ENCODE results near the gene EML4.
"Not testable (repeated sequence)": the region's sequence is repeated elsewhere in the genome, so short reads cannot be mapped to it uniquely, and the experiment has no call there.

Gene EML4, protein sequence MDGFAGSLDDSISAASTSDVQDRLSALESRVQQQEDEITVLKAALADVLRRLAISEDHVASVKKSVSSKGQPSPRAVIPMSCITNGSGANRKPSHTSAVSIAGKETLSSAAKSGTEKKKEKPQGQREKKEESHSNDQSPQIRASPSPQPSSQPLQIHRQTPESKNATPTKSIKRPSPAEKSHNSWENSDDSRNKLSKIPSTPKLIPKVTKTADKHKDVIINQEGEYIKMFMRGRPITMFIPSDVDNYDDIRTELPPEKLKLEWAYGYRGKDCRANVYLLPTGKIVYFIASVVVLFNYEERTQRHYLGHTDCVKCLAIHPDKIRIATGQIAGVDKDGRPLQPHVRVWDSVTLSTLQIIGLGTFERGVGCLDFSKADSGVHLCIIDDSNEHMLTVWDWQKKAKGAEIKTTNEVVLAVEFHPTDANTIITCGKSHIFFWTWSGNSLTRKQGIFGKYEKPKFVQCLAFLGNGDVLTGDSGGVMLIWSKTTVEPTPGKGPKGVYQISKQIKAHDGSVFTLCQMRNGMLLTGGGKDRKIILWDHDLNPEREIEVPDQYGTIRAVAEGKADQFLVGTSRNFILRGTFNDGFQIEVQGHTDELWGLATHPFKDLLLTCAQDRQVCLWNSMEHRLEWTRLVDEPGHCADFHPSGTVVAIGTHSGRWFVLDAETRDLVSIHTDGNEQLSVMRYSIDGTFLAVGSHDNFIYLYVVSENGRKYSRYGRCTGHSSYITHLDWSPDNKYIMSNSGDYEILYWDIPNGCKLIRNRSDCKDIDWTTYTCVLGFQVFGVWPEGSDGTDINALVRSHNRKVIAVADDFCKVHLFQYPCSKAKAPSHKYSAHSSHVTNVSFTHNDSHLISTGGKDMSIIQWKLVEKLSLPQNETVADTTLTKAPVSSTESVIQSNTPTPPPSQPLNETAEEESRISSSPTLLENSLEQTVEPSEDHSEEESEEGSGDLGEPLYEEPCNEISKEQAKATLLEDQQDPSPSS
- total RNA-seq: 140 to 493 (median 356) reads per million in 9 experiments

DNA sequence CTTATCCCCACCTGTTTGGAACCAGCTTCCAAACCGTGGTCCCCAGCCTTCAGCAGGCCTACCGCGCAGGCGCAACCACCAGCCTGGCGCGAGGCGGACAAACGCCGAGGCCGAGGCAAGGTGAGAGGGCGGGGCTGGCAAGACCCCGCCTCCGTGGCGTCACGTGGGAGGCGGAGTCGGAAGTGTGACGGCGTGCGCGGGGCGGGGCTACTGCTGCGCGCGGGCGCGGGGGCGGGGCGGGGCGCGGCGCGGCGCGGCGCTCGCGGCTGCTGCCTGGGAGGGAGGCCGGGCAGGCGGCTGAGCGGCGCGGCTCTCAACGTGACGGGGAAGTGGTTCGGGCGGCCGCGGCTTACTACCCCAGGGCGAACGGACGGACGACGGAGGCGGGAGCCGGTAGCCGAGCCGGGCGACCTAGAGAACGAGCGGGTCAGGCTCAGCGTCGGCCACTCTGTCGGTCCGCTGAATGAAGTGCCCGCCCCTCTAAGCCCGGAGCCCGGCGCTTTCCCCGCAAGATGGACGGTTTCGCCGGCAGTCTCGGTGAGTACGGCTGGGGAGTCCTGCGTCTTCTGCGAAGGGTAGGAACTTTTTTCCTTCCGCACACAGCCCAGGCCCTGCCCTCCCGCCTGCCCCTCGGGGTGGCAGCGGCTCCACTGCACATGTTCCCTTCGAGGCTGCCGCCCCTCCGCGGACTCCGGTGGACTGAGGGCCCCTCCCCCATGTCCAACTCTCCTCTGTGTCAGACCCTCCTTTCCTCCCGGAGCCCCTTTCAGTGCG is at the start of gene EML4:
EML4 (plus strand) TSS at position 254 of the 774 bp plus-strand sequence; CDS start at position 513, 259 bp downstream.
- Mint-ChIP-seq H3K36me3 (ENCODE audit: insufficient read depth) (peaks cover 16% of the 10 kb centered on the region), H3K4me3 (no peak within 1 kb of the TSS), H3K4me1 (ENCODE audit: low read depth in 2 of 2) (peaks cover 9 to 22% of the 10 kb centered on the region in 2 donors), H3K9me3 (no peaks in the 10 kb centered on the region), H3K27me3 (no peaks in the 10 kb centered on the region), H3K27ac (no peak within 1 kb of the TSS)
- ATAC-seq (replicated peaks) (peak; percentile 87), DNase-seq (peak; percentile 88 to 94 (median 94))

DNA sequence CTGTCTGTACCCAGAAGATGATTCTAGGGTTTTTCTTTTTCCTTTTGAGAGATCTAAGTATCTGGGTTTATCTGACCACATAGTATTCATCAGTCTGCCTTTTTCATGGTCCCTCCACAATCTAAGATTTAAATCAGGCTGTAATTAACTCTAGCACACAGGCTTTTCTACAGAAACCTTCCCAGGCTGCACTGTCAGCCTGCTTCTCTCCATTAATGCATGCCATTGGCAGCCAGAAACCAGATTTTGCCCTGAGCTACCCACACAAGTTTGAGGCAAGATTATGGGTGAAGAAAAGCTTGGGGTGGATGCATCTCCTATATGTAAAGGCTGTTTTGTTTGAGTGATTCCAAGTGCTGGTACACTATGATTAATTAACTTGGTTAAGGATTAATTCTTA is 45.7 kb upstream of the EML4 start:
- peaks cover 0 to 2% of the 10 kb centered on the region in 2 donors for H3K9me3 Mint-ChIP-seq
- H3K36me3 Mint-ChIP-seq (ENCODE audit: insufficient read depth): peaks cover 4% of the 10 kb centered on the region
- DNase-seq (no peak), ATAC-seq (replicated peaks) (no peak)
- peaks cover 38 to 52% of the 10 kb centered on the region in 2 donors for H3K4me1 Mint-ChIP-seq (ENCODE audit: low read depth in 2 of 2)
- H3K27ac Mint-ChIP-seq: peak overlapping the region; percentile 54 to 60
- H3K27me3 Mint-ChIP-seq: no peaks in the 10 kb centered on the region
- peak overlapping the region; percentile 30 to 50 for H3K4me3 Mint-ChIP-seq

DNA sequence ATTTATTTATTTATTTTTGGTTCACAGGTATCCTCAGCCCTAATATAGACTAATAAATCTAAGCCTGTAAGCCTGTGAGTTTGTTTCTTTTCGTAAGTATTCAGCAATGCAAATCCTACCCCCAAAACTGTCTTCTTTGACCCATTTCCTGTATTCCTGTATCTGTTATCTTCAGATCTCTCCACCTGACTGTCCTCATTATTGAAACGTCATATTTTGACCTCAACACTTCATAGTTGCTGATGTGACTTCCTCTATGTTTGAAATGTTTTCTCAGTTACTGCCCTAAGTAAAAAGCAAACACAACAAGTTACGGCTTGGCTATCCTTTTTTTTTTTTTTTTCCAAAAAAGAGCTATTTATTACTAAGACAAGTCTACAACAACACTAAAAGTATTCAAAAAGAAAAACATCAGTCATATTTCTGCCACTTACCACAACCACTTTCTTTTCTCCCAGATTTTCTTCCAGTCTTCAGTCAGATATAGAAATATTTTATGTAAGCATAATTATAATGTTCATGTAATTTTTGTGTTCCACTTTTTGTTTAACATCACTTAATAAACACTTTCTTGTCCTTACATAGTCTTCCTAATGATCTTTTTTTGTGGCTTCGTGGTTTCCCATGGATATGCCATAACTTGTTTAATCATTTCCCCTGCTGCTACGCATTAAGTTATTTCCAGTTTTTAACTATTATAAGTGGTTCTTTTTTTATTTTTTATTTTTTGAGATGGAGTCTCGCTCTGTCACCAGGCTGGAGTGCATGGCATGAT is 45.0 kb upstream of the EML4 start:
- peak overlapping the region; percentile 30 to 66 for H3K4me3 Mint-ChIP-seq
- ATAC-seq (replicated peaks): peak; percentile 87

DNA sequence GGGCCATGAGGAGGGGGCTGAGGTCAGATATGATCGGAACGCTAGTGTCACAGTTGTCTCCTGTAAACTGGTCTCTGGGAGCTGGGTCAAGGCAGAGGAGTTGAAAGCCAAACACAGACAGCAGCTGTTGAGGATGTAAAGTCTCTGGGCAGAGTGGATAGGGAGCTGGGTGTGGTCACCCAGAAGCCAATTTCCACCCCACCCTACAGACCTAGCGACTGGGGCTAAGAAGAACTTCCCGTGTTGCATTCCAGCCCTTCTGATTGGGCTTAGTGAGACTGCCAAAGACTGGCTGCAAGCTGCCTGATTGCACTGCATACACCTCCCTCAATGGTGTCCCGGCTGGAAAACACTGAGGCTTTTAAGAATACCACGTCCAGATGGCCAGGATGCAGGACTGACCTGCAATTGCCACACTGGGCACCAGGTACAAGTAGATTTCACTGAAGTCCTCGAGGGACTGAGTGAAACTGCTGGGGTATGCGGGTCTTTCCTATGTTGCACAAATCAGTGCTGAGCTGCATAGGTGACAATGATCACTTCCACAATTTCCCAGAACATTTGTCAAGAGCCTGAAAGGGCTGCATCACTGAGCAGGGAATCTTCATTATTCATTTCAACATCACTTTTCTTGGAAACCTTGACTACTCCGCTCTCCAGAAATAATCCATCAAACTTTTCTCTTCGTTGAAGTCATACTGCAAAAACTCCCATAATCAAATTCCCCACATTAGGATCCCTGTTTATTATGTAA is 43.1 kb upstream of the EML4 start:
- DNase-seq (no peak), ATAC-seq (replicated peaks) (no peak)
- H3K36me3 Mint-ChIP-seq (ENCODE audit: insufficient read depth): peaks cover 8% of the 10 kb centered on the region
- H3K4me3 Mint-ChIP-seq: peak overlapping the region; percentile 78 to 82
- H3K27ac Mint-ChIP-seq: peak overlapping the region; percentile 60 to 96
- H3K27me3 Mint-ChIP-seq: no peaks in the 10 kb centered on the region
- H3K9me3 Mint-ChIP-seq: peaks cover 0 to 2% of the 10 kb centered on the region in 2 donors
- H3K4me1 Mint-ChIP-seq (ENCODE audit: low read depth in 2 of 2): peaks cover 55 to 74% of the 10 kb centered on the region in 2 donors

More for the DNA sequence above, 45.0 kb upstream of the EML4 start:
- peak overlapping the region; percentile 54 to 60 for H3K27ac Mint-ChIP-seq
- H3K9me3 Mint-ChIP-seq: peaks cover 0 to 2% of the 10 kb centered on the region in 2 donors
- peak in 1 of 3 experiments; percentile 19 for DNase-seq
- H3K27me3 Mint-ChIP-seq: no peaks in the 10 kb centered on the region
- H3K4me1 Mint-ChIP-seq (ENCODE audit: low read depth in 2 of 2): peaks cover 42 to 56% of the 10 kb centered on the region in 2 donors
- peaks cover 6% of the 10 kb centered on the region for H3K36me3 Mint-ChIP-seq (ENCODE audit: insufficient read depth)

DNA sequence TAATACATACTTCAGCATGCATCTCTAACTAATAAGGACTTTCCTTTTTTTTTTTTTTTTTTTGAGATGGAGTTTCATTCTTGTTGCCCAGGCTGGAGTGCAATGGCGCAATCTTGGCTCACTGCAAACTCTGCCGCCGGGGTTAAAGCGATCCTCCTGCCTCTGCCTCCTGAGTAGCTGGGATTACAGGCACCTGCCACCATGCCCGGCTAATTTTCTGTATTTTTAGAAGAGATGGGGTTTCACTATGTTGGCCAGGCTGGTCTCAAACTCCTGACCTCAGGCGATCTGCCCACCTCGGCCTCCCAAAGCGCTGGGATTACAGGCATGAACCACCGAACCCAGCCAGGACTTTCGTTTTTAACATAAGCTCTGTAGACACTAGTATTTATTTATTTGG is 42.3 kb upstream of the EML4 start:
- DNase-seq; H3K27me3 Mint-ChIP-seq; H3K36me3 Mint-ChIP-seq (ENCODE audit: insufficient read depth); H3K9me3 Mint-ChIP-seq; ATAC-seq (replicated peaks): not testable (repeated sequence)
- Mint-ChIP-seq H3K27ac (peak overlapping the region; percentile 60 to 96), H3K4me3 (peak overlapping the region; percentile 78 to 82), H3K4me1 (ENCODE audit: low read depth in 2 of 2) (peaks cover 57 to 82% of the 10 kb centered on the region in 2 donors)

DNA sequence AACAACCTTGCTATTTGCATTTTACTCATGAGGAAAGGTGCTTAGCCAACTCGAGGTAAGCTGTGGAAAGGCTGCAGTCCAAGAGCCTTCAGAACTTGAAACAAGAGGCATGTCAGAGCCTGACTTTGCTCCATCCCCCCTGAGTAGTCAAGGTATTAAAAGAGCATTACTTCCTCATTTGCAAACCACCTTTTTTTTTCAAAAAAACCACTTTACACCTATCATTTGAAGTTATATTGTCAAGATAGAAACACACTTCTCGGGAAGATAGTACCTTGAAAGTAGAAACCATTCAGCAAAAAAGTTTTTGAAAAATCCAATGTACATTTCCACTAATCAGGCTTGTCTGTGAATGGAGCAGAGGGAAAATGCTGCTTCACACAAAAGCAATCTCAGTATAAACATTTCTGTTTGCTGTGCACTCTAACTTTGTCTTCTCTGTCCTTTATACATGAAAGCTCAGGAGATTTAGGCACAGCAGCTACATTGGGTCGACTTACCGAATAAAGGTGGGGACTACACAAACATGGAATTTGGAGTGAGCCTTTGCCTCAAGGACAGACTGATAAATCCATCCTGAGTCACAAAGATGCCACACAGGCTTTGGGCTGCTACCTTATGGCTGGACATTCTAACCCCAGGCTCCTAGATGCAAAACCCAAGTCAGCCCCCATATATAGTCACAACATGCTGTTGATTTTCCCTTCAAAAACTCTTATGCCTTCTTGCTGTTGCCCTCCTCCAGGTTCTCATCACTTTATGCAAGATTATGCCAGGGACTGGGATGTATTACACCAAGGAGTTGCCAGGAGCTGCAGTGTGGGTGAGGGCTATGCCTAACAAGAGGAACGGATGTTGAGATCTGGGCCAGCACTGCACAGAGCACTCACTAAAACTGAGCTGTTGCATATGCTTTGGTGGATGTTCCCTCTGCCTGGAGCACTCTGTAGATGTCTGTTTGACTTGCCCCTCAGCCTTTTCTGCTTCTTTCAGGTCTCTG is 41.4 kb upstream of the EML4 start:
- DNase-seq: no peak
- Mint-ChIP-seq H3K4me3 (peak overlapping the region; percentile 78 to 82), H3K4me1 (ENCODE audit: low read depth in 2 of 2) (peaks cover 65 to 91% of the 10 kb centered on the region in 2 donors), H3K27me3 (no peaks in the 10 kb centered on the region), H3K27ac (peak overlapping the region; percentile 60 to 96), H3K9me3 (no peaks in the 10 kb centered on the region), H3K36me3 (ENCODE audit: insufficient read depth) (peaks cover 9% of the 10 kb centered on the region)
- peak; percentile 31 for ATAC-seq (replicated peaks)

DNA sequence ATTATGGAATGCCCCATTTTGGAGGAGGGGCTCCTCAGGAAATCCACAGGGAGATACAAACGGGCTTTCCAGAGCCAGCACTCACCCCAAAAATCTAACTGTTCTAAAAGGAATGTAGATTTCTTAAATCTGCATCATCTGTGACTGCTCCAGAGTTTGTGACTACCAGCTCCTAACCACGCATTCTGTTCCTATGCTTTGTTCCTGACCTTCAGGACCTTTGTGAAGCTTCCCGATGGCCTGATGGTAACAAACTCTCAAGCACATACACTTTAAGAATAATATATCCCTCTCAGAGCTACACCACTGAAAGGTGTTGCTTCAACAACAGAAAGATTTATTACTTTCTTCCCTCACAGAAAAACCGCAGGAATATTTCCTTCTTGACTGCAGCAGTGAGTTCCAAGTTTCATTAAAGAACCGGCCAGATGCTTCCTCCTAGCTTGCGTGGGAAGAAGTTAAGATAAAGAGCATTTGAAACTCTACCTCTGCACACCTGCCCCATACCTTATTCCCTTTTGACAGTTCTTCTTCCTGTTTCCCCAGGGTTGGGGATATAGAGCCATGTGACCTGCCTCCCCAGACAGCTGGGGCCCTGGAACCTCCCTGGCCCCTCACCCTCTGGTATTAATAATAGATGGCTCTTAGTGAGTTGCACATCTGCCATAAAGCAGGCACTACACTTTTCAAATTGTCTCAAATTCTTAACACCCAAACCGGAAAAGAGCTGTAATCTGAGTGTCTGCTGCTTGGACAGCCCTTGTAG is 40.2 kb upstream of the EML4 start:
- H3K27me3 Mint-ChIP-seq: no peaks in the 10 kb centered on the region
- no peaks in the 10 kb centered on the region for H3K9me3 Mint-ChIP-seq
- ATAC-seq (replicated peaks): no peak
- H3K4me3 Mint-ChIP-seq: peak overlapping the region; percentile 78 to 82
- no peak for DNase-seq
- H3K4me1 Mint-ChIP-seq (ENCODE audit: low read depth in 2 of 2): peaks cover 69 to 93% of the 10 kb centered on the region in 2 donors
- H3K27ac Mint-ChIP-seq: peak overlapping the region; percentile 60 to 96
- H3K36me3 Mint-ChIP-seq (ENCODE audit: insufficient read depth): peaks cover 13% of the 10 kb centered on the region

DNA sequence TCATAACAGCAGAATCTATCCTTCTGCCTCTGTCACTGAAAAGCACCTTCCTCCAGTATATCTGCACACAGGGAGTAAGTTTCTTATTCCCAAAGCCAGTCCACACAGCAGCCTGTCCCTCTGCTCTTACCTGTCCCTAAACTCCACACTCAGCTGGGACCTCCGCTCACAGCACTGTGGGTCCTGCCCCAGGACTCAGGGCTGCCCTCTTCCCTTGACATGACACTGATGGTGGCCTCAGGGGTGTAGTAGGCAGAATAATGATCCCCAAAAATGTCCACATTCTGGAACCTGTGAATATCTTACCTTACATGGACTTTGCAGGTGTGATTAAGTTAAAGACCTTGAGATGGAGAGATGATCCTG is 39.7 kb upstream of the EML4 start:
- ATAC-seq (replicated peaks) (no peak), DNase-seq (no peak)
- H3K4me3 Mint-ChIP-seq: peak overlapping the region; percentile 78 to 82
- H3K27me3 Mint-ChIP-seq: no peaks in the 10 kb centered on the region
- peaks cover 72 to 88% of the 10 kb centered on the region in 2 donors for H3K4me1 Mint-ChIP-seq (ENCODE audit: low read depth in 2 of 2)
- peaks cover 13% of the 10 kb centered on the region for H3K36me3 Mint-ChIP-seq (ENCODE audit: insufficient read depth)
- H3K27ac Mint-ChIP-seq: peak overlapping the region; percentile 60 to 96
- no peaks in the 10 kb centered on the region for H3K9me3 Mint-ChIP-seq

DNA sequence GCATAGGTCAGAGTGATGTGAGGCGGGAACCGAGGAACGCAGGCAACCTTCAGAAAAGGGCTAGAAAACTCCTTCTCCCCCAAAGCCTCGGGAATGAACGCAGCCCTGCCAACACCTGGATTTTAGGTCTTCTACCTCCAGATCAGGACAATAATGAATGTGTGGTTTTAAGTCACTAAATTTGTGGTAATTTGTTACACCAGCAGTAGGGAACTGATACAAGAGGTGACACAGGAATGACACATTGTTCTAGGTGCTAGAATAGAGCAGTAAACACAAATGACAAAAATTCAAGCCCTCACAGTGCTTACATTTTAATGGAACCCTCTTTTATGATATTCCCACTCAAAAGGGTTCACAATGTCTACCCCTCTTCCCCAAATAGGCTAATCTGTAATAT is 39.2 kb upstream of the EML4 start:
- Mint-ChIP-seq H3K27me3 (no peaks in the 10 kb centered on the region), H3K4me1 (ENCODE audit: low read depth in 2 of 2) (peaks cover 69 to 86% of the 10 kb centered on the region in 2 donors), H3K4me3 (peak overlapping the region; percentile 78 to 82), H3K9me3 (no peaks in the 10 kb centered on the region), H3K27ac (peak overlapping the region; percentile 96 to 98), H3K36me3 (ENCODE audit: insufficient read depth) (peaks cover 13% of the 10 kb centered on the region)
- ATAC-seq (replicated peaks): no peak
- DNase-seq: no peak

DNA sequence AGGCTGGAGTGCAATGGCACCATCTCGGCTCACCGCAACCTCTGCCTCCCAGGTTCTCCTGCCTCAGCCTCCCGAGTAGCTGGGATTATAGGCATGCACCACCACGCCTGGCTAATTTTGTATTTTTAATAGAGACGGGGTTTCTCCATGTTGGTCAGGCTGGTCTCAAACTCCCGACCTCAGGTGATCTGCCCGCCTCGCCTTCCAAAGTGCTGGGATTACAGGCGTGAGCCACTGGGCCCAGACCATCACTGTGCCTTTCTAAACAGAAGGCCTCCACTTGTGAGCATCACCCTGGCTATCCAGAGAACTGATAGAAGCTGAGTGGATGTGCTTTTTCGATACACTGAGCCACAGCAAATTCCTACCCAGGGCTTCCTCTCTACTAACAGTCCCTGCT is 38.3 kb upstream of the EML4 start:
- Mint-ChIP-seq H3K27ac (peak overlapping the region; percentile 96 to 98), H3K36me3 (ENCODE audit: insufficient read depth) (peaks cover 13% of the 10 kb centered on the region), H3K4me1 (ENCODE audit: low read depth in 2 of 2) (peaks cover 72 to 87% of the 10 kb centered on the region in 2 donors), H3K4me3 (peak overlapping the region in 1 of 2 donors; percentile 72)
- ATAC-seq (replicated peaks); DNase-seq; H3K9me3 Mint-ChIP-seq; H3K27me3 Mint-ChIP-seq: not testable (repeated sequence)

All from effector memory CD8-positive, alpha-beta T cell (primary cell).